Lung (tissue), 12 donors: ENCODE data around the gene DNAH7. TPM values are rescaled to one million over a fixed set of nuclear protein-coding genes. Genes with fewer than 3 reads are reported as not detected.

ENCODE experiments used
- ATAC-seq: fragments of 200-7000 bp; cut with Tn5 transposase; one replicate; pipeline ENCODE4 v1.9.1; 2020; ENCODE audit warnings: moderate number of reproducible peaks; ENCODE audit not compliant: insufficient read depth, low FRiP score
- DNase-seq, 3 donors: peaks; one replicate each; pipeline ENCODE4 v3.0.0-alpha.2; 2013 to 2017
- H3K27ac ChIP-seq, 2 donors: one replicate each; pipeline ENCODE4 v1.5.1; 2013; ENCODE audit warnings: mild to moderate bottlenecking in 2 of 2, moderate library complexity in 2 of 2, control low read depth in 1 of 2, inconsistent platforms in 1 of 2, low read depth in 1 of 2, low read length in 1 of 2
- H3K27me3 ChIP-seq, 3 donors: one replicate each; pipeline ENCODE4 v1.5.1; 2013; ENCODE audit warnings: low read length in 2 of 3; ENCODE audit not compliant: control insufficient read depth in 3 of 3, insufficient read depth in 3 of 3
- H3K36me3 ChIP-seq, 4 donors: one replicate each; pipeline ENCODE4 v1.5.1; 2013; ENCODE audit warnings: low read length in 4 of 4, mild to moderate bottlenecking in 1 of 4, moderate library complexity in 1 of 4; ENCODE audit not compliant: control insufficient read depth in 4 of 4, insufficient read depth in 4 of 4
- H3K4me1 ChIP-seq, 5 donors: one replicate each; pipeline ENCODE4 v1.5.1; 2013; ENCODE audit warnings: low read length in 5 of 5, mild to moderate bottlenecking in 2 of 5, moderate library complexity in 1 of 5; ENCODE audit not compliant: control insufficient read depth in 5 of 5, insufficient read depth in 5 of 5
- H3K4me3 ChIP-seq: one replicate; pipeline ENCODE4 v1.5.1; 2013; ENCODE audit warnings: mild to moderate bottlenecking, control low read depth, moderate library complexity
- H3K9ac ChIP-seq, 2 donors: one replicate each; pipeline ENCODE4 v1.5.1; 2013; ENCODE audit warnings: low read length in 2 of 2, control low read depth in 1 of 2; ENCODE audit not compliant: insufficient read depth in 1 of 2
- H3K9me3 ChIP-seq, 4 donors: one replicate each; pipeline ENCODE4 v1.5.1; 2013; ENCODE audit warnings: low read length in 3 of 4, mild to moderate bottlenecking in 1 of 4, moderate library complexity in 1 of 4; ENCODE audit not compliant: control insufficient read depth in 4 of 4, insufficient read depth in 3 of 4
- CTCF ChIP-seq: IDR thresholded peaks from 2 replicates; pipeline ENCODE4 v1.5.1; 2012; ENCODE audit warnings: mild to moderate bottlenecking; ENCODE audit errors: control extremely low read depth, extremely low read depth
- WGBS, 2 donors: extraction: QIAGEN DNeasy Blood & Tissue Kit; methylation state at CpG; one replicate each; pipeline ENCODE4 v1.1.7; 2013; 5-methylcytosine and 5-hydroxymethylcytosine counted together
- polyA plus RNA-seq, 2 donors: library from polyadenylated mRNA; stranded (reverse); fragments of 200-250 nt; gene quantifications; one replicate each; pipeline ENCODE4 v1.2.1, GENCODE V29; 2013
- total RNA-seq, 2 donors: library from RNA; depleted of rRNA in 1 of 2; stranded (reverse); fragments of >200 nt in 1 of 2; gene quantifications; one replicate each; pipeline ENCODE4 v1.2.1, GENCODE V29; 2014 to 2021
- donor health status: control.
- donor health status: control.
- donor health status: Bipolar disorder and iron deficiency.
- donor health status: healthy.
- donor health status: DM: yes; HTN: yes; CAD: no.

The DNAH7 gene
- total and polyA plus RNA-seq, 4 donors, result 1.9 to 32.9 (median 11.3) TPM

GRCh38 chr2:195795879-195796278 lies 272.8 kb downstream of the DNAH7 start:
- no peak for TF ChIP-seq CTCF
- no peak for ATAC-seq
- H3K36me3 ChIP-seq, result no peaks in the 10 kb centered on the region

GRCh38 chr2:195793881-195794280 lies 274.8 kb downstream of the DNAH7 start:
- no peak for TF ChIP-seq CTCF
- Histone ChIP-seq H3K9ac (no peak overlapping the region), H3K36me3 (no peaks in the 10 kb centered on the region), H3K27ac (no peak overlapping the region), H3K4me1 (no peaks in the 10 kb centered on the region), H3K27me3 (no peaks in the 10 kb centered on the region), H3K4me3 (no peak overlapping the region), H3K9me3 (peaks cover 0 to 2% (median 0%) of the 10 kb centered on the region in 4 donors)
- 86 to 89% methylated on average over 2 of the region's 2 CpGs for WGBS, 2 donors
- ATAC-seq (no peak), DNase-seq (no peak)

More at GRCh38 chr2:195795879-195796278, 272.8 kb downstream of the DNAH7 start:
- H3K4me3 ChIP-seq, result no peak overlapping the region
- no peak overlapping the region for H3K27ac ChIP-seq
- DNase-seq, result no peak
- no peaks in the 10 kb centered on the region for H3K9me3 ChIP-seq
- H3K9ac ChIP-seq, result no peak overlapping the region
- no peaks in the 10 kb centered on the region for H3K27me3 ChIP-seq
- H3K4me1 ChIP-seq, result no peaks in the 10 kb centered on the region
- 50 to 72% methylated on average over 1 of the region's 1 CpG for WGBS, 2 donors

DNA sequence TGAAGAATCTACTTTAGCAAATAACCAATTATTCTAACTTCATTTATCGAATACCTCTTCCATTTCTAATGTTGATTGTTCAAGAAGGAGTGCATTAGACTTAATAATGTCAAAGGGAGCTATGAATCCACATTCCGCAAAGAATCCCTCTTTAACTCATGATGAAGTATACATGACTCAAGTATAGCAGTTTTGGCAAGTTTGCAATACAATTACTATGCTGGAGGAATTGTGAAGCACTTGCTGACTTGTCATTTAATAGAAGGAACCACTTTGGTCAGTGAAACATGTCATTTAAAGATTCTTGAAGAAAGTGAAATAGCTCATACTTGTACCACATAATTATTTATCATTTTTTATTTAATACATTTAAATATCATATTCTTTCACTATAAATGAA lies 286.5 kb downstream of the DNAH7 start:
- H3K9ac ChIP-seq, result no peak overlapping the region
- 95 to 96% methylated on average over 2 of the region's 2 CpGs for WGBS, 2 donors
- no peak overlapping the region for H3K27ac ChIP-seq
- H3K27me3 ChIP-seq, result no peaks in the 10 kb centered on the region
- TF ChIP-seq CTCF, result no peak
- DNase-seq (no peak), ATAC-seq (no peak)
- H3K4me3 ChIP-seq, result no peak overlapping the region
- no peaks in the 10 kb centered on the region for H3K36me3 ChIP-seq
- H3K9me3 ChIP-seq, result no peaks in the 10 kb centered on the region
- H3K4me1 ChIP-seq, result no peaks in the 10 kb centered on the region

DNA sequence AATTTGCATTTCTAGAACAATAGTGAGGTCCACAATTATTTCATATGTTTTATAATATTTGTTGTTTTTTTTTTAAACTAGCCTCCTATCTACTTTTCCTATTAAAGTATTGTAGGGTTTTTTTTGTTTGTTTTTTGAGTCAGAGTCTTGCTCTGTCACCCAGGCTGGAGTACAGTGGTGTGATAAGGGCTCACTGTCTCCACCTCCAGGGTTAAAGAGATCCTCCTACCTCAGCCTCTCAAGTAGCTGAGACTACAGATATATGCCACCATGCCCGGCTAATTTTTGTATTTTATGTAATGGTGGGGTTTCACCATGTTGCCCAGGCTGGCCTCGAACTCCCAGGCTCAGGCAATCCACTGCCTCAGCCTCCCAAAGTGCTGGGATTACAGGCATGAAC lies 289.1 kb downstream of the DNAH7 start:
- H3K27me3 ChIP-seq, result no peaks in the 10 kb centered on the region
- DNase-seq (no peak), ATAC-seq (no peak)
- H3K36me3 ChIP-seq, result no peaks in the 10 kb centered on the region
- H3K9ac ChIP-seq, result no peak overlapping the region
- no peak overlapping the region for H3K27ac ChIP-seq
- no peaks in the 10 kb centered on the region for H3K9me3 ChIP-seq
- H3K4me1 ChIP-seq, result no peaks in the 10 kb centered on the region
- TF ChIP-seq CTCF, result no peak
- H3K4me3 ChIP-seq, result no peak overlapping the region
- 70 to 93% methylated on average over 2 of the region's 2 CpGs for WGBS, 2 donors
